MCF 10A (cell line): ENCODE data around the gene TOMM7. TPM values are rescaled to one million over a fixed set of nuclear protein-coding genes. Genes with fewer than 3 reads are reported as not detected.

Experiments used
- BruUV-seq: library from RNA; stranded (reverse); fragments of 400-500 nt; replicated peaks from 2 replicates; lab custom pipeline; 2021; lab: Mats Ljungman, UMichigan
- CTCF ChIA-PET: fragments of 300-600 bp; sonication (Branson Sonifier 250); formaldehyde crosslinking; extraction: SDS; loops from one replicate; lab custom pipeline; 2021; ENCODE audit warnings: antibody characterized with exemption, inconsistent platforms; lab: Yijun Ruan, JAX
- POLR2A ChIA-PET: fragments of 300-600, 350-650 bp; sonication (Branson Sonifier 250); formaldehyde crosslinking; extraction: SDS; loops from one replicate; lab custom pipeline; 2020; ENCODE audit warnings: antibody characterized with exemption, inconsistent platforms; lab: Yijun Ruan, JAX
- DNase-seq: peaks from one replicate; pipeline ENCODE4 v3.0.0-alpha.2; 2018; ENCODE audit not compliant: unreplicated experiment
- H3K27ac Mint-ChIP-seq: one replicate; pipeline ENCODE4 v1.8.0; 2022; ENCODE audit warnings: mild to moderate bottlenecking, low read depth, mixed read lengths; ENCODE audit not compliant: unreplicated experiment
- H3K27me3 Mint-ChIP-seq: one replicate; pipeline ENCODE4 v1.8.0; 2022; ENCODE audit warnings: mixed read lengths; ENCODE audit not compliant: insufficient read depth, unreplicated experiment
- H3K36me3 Mint-ChIP-seq: one replicate; pipeline ENCODE4 v1.8.0; 2022; ENCODE audit warnings: mild to moderate bottlenecking, moderate library complexity, mixed read lengths; ENCODE audit not compliant: insufficient read depth, unreplicated experiment
- H3K4me1 Mint-ChIP-seq: one replicate; pipeline ENCODE4 v1.8.0; 2022; ENCODE audit warnings: mixed read lengths; ENCODE audit not compliant: insufficient read depth, unreplicated experiment
- H3K4me3 Mint-ChIP-seq: one replicate; pipeline ENCODE4 v1.8.0; 2022; ENCODE audit warnings: mild to moderate bottlenecking, moderate library complexity, mixed read lengths; ENCODE audit not compliant: unreplicated experiment
- H3K9me3 Mint-ChIP-seq: one replicate; pipeline ENCODE4 v1.8.0; 2022; ENCODE audit warnings: mixed read lengths; ENCODE audit not compliant: unreplicated experiment
- CTCF ChIP-seq: fragments of 200-600 bp; IDR thresholded peaks from one replicate; pipeline ENCODE4 v1.8.0; 2022; ENCODE audit warnings: antibody characterized with exemption, mild to moderate bottlenecking; ENCODE audit not compliant: unreplicated experiment
- intact Hi-C: fragments of 100-400 bp; cut with micrococcal nuclease; formaldehyde crosslinking; loops from 2 replicates; pipeline ENCODE4 v1.14.1; 2022
- total RNA-seq: library from RNA; stranded (reverse); gene quantifications from 2 replicates; pipeline ENCODE4 v1.2.3, GENCODE V29; 2022

The TOMM7 gene
- total RNA-seq, 1 experiment from 2014 or later, result 376 TPM

GRCh38 chr7:22765609-22766008 lies 57.0 kb downstream of the TOMM7 start:
- peaks cover 13% of the 10 kb centered on the region for H3K27me3 Mint-ChIP-seq
- H3K27ac Mint-ChIP-seq, result no peak overlapping the region
- DNase-seq, result no peak
- H3K4me3 Mint-ChIP-seq, result no peak overlapping the region
- CTCF ChIA-PET, result no interaction called here
- H3K9me3 Mint-ChIP-seq, result no peaks in the 10 kb centered on the region
- H3K36me3 Mint-ChIP-seq, result no peaks in the 10 kb centered on the region
- no TSS peak for BruUV-seq
- TF ChIP-seq CTCF, result no peak
- POLR2A ChIA-PET, result interaction anchor here (1.8 kb wide), 1 partner anchor 57 kb away, joined by 5 read pairs; the partner anchor contains the start of gene TOMM7
- H3K4me1 Mint-ChIP-seq, result no peaks in the 10 kb centered on the region
- intact Hi-C loops, result no loop called here

Other genes with a start within 250 kb of the TOMM7 start
- 13.8 and 22.0 TPM in 2 replicates for gene IL6, start 95.6 kb downstream of the TOMM7 start, total RNA-seq
- 48.9 and 49.1 TPM in 2 replicates for gene HYCC1, start 191.3 kb upstream of the TOMM7 start, total RNA-seq